GM12892 (cell line): ENCODE data around the gene FBXL2.

Experiments
- POLR2A ChIP-seq: IDR thresholded peaks from 2 replicates; pipeline ENCODE4 v1.6.1; 2011; ENCODE audit warnings: low read depth, low read length, control low read depth
- POLR2AphosphoS5 ChIP-seq: IDR thresholded peaks from 2 replicates; pipeline ENCODE4 v1.6.1; 2011; ENCODE audit warnings: low read depth, low read length, control low read depth
- TAF1 ChIP-seq: IDR thresholded peaks from 2 replicates; pipeline ENCODE4 v1.6.1; 2011; ENCODE audit warnings: low read depth, mild to moderate bottlenecking, control low read depth, low read length, borderline replicate concordance

DNA sequence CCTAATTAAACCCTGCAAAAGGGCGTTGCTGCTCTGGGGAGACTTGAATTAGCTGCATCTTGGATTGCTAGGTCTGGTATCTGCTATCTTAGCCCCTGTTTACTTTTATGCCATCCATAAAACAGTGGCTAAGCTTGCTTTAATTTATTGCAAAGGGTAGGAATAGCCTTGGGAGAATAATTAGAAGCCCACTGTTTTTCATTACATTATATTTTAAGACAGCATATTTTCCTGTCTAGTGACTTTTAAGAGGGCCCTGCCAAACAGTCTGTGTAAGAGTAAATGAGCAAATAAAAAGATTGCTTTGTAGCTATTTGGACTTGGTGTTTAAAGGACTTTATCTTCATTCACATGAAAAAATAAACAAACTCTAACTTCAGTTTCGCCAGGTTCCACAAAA, 41.2 kb upstream of the FBXL2 start:
- TF ChIP-seq POLR2A (no peak), POLR2AphosphoS5 (no peak), TAF1 (no peak)
